B cell (primary cell): Measurements from ENCODE around the gene GBA2. TPM values are rescaled to one million over a fixed set of nuclear protein-coding genes. Genes with fewer than 3 reads are reported as not detected.

Source experiments
- ATAC-seq: fragments of 200-7000 bp; cut with Tn5 transposase; one replicate; pipeline ENCODE4 v1.10.0; 2021; ENCODE audit warnings: low read depth, mild to moderate bottlenecking, moderate number of reproducible peaks, moderate library complexity
- CTCF ChIA-PET: fragments of 350-600 bp; sonication (Branson Sonifier 250); formaldehyde crosslinking; loops from one replicate; lab custom pipeline; 2021; ENCODE audit warnings: antibody characterized with exemption, inconsistent platforms; lab: Charles Lee
- POLR2A ChIA-PET: fragments of 350-600 bp; sonication (Branson Sonifier 250); formaldehyde crosslinking; loops from one replicate; lab custom pipeline; 2021; ENCODE audit warnings: antibody characterized with exemption; lab: Charles Lee
- DNase-seq: peaks from one replicate; pipeline ENCODE4 v3.0.0; 2013
- H2AFZ ChIP-seq: 2 replicates; pipeline ENCODE4 v1.6.1; 2012; ENCODE audit warnings: mild to moderate bottlenecking, low read depth, low read length; ENCODE audit not compliant: insufficient read depth, poor library complexity, severe bottlenecking
- H3K27ac ChIP-seq, 2 donors: 1 replicate in 1 of 2; 2 replicates in 1 of 2; pipeline ENCODE4 v1.5.1; 2012 to 2013; ENCODE audit warnings: low read length in 2 of 2, mild to moderate bottlenecking in 2 of 2, moderate library complexity in 1 of 2
- H3K27me3 ChIP-seq, 4 experiments: fragments of 200-600 bp in 1 of 4; sonication (generic) in 1 of 4; replicated peaks in 1 of 4; 1 replicate in 2 of 4; 2 replicates in 2 of 4; pipeline versions ENCODE4 v1.6.1 to v1.7.0; 2013 to 2016; ENCODE audit warnings: low read length in 3 of 4, mild to moderate bottlenecking in 2 of 4, mixed read lengths in 1 of 4, moderate library complexity in 1 of 4; ENCODE audit not compliant: insufficient read depth in 4 of 4, control insufficient read depth in 3 of 4; ENCODE audit errors: control extremely low read depth in 1 of 4
- H3K36me3 ChIP-seq, 2 experiments: replicated peaks in 1 of 2; 1 replicate in 1 of 2; 2 replicates in 1 of 2; pipeline versions ENCODE4 v1.6.1 to v1.7.1; 2013; ENCODE audit warnings: low read length in 1 of 2; ENCODE audit not compliant: insufficient read depth in 2 of 2, control insufficient read depth in 1 of 2; ENCODE audit errors: control extremely low read depth in 1 of 2, extremely low read depth in 1 of 2
- H3K4me1 ChIP-seq, 2 donors: fragments of 200-600 bp in 1 of 2; sonication (generic) in 1 of 2; 1 replicate in 1 of 2; 2 replicates in 1 of 2; pipeline versions ENCODE4 v1.5.1 to v1.6.1; 2013 to 2017; ENCODE audit warnings: low read length in 2 of 2; ENCODE audit not compliant: control insufficient read depth in 2 of 2, insufficient read depth in 2 of 2
- H3K4me2 ChIP-seq: replicated peaks from 2 replicates; pipeline ENCODE3; 2012; ENCODE audit warnings: mild to moderate bottlenecking, low read depth, low read length; ENCODE audit not compliant: poor library complexity, severe bottlenecking
- H3K4me3 ChIP-seq, 5 experiments: fragments of 200-600 bp in 1 of 5; sonication (generic) in 1 of 5; 1 replicate in 3 of 5; 2 replicates in 2 of 5; pipeline versions ENCODE4 v1.5.1 to v1.7.0; 2011 to 2016; ENCODE audit warnings: low read length in 4 of 5, mild to moderate bottlenecking in 4 of 5, low read depth in 2 of 5, control low read depth in 1 of 5, moderate library complexity in 1 of 5; ENCODE audit not compliant: insufficient read depth in 1 of 5; ENCODE audit errors: control extremely low read depth in 1 of 5, extremely low read depth in 1 of 5
- H3K79me2 ChIP-seq: fragments of 200-600 bp; sonication (generic); one replicate; pipeline ENCODE4 v1.6.0; 2016; ENCODE audit warnings: low read length; ENCODE audit not compliant: control insufficient read depth, insufficient read depth
- H3K9ac ChIP-seq: fragments of 200-600 bp; sonication (generic); 2 replicates; pipeline ENCODE4 v1.6.1; 2017; ENCODE audit warnings: mild to moderate bottlenecking, low read length, moderate library complexity
- H3K9me3 ChIP-seq, 3 donors: one replicate each; pipeline versions ENCODE4 v1.6.1 to v1.7.1; 2013; ENCODE audit warnings: low read length in 2 of 3; ENCODE audit not compliant: control insufficient read depth in 2 of 3, insufficient read depth in 1 of 3; ENCODE audit errors: control extremely low read depth in 1 of 3
- H4K20me1 ChIP-seq: 2 replicates; pipeline ENCODE4 v1.6.0; 2012; ENCODE audit warnings: mild to moderate bottlenecking, low read length; ENCODE audit not compliant: insufficient read depth, control insufficient read depth, poor library complexity, severe bottlenecking
- H3K27ac Mint-ChIP-seq: one replicate; pipeline ENCODE4 v1.8.0; 2021; ENCODE audit warnings: mixed read lengths
- H3K27me3 Mint-ChIP-seq: one replicate; pipeline ENCODE4 v1.8.0; 2021; ENCODE audit warnings: mixed read lengths
- H3K4me1 Mint-ChIP-seq: one replicate; pipeline ENCODE4 v1.8.0; 2021; ENCODE audit warnings: mixed read lengths
- H3K4me3 Mint-ChIP-seq: one replicate; pipeline ENCODE4 v1.8.0; 2021; ENCODE audit warnings: mixed read lengths
- H3K9me3 Mint-ChIP-seq: one replicate; pipeline ENCODE4 v1.8.0; 2022; ENCODE audit warnings: mixed read lengths; ENCODE audit not compliant: insufficient read depth
- EZH2 ChIP-seq: IDR thresholded peaks from 2 replicates; pipeline ENCODE4 v1.6.1; 2012; ENCODE audit warnings: borderline replicate concordance, low read depth, mild to moderate bottlenecking, moderate library complexity, low read length; ENCODE audit not compliant: insufficient read depth, poor library complexity, severe bottlenecking
- WGBS: methylation state at CpG from one replicate; pipeline ENCODE4 v1.1.5; 2013; ENCODE audit warnings: missing lambda C conversion rate; ENCODE audit not compliant: insufficient coverage; 5-methylcytosine and 5-hydroxymethylcytosine counted together
- intact Hi-C: fragments of 100-400 bp; cut with micrococcal nuclease; formaldehyde crosslinking; loops from one replicate; pipeline ENCODE4 v1.10.0; 2022
- polyA plus RNA-seq: library from polyadenylated mRNA; depleted of rRNA; stranded (reverse); fragments of >200 nt; gene quantifications from 2 replicates; pipeline ENCODE4 v1.2.3, GENCODE V29; 2012
- total RNA-seq, 2 donors: library from RNA; stranded (reverse); fragments of 120-200 nt in 1 of 2; gene quantifications; 1 replicate in 1 of 2; 2 replicates in 1 of 2; pipeline versions ENCODE4 v1.2.3 to v1.2.4, GENCODE V29; 2013 to 2022
- TF ChIP-seq, protein P1 (sequence below): fragments of 200-600 bp; IDR thresholded peaks from one replicate; pipeline ENCODE4 v1.8.0; 2022; ENCODE audit warnings: antibody characterized with exemption, mild to moderate bottlenecking

Gene GBA2
- total and polyA plus RNA-seq, 2 donors (not counting 1 experiment from before 2014, with no cell fraction given) = 114 to 137 TPM

DNA sequence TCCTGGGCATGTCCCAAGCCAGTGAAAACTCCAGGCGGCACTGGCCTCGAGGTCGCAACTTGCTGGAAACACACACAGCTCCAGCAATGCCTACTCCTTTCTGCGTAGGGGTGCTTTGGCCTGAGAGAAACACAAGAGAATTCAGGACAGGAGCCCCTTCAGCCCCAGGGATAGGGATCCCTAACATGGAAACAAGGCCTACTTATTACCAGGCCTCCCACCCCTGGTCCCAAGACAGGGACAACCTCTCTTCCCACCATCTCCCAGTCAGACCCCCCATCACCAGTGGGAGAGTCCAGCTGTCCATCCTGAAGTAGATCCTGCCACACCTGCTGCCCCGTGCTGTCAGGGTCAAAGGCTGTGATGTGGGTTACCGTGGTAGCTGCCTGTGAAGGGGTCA lies 8.8 kb downstream of the GBA2 start:
- H3K9ac ChIP-seq = no peak overlapping the region
- Mint-ChIP-seq H3K27ac (no peak overlapping the region), H3K9me3 (no peaks in the 10 kb centered on the region), H3K4me3 (no peak overlapping the region), H3K4me1 (peaks cover 11% of the 10 kb centered on the region), H3K27me3 (no peaks in the 10 kb centered on the region)
- intact Hi-C loops = no loop called here
- 100% methylated on average over 4 of the region's 6 CpGs for WGBS
- DNase-seq (no peak), ATAC-seq (no peak)
- no peak overlapping the region for H2AFZ ChIP-seq
- ChIA-PET POLR2A (interaction anchor here (1.2 kb wide), 1 partner anchor 8 kb away, joined by 3 read pairs; no protein-coding TSS in a partner anchor), CTCF (no interaction called here)
- H3K36me3 ChIP-seq = peaks cover 0 to 92% of the 10 kb centered on the region in 2 experiments
- H3K79me2 ChIP-seq = peaks cover 35% of the 10 kb centered on the region
- no peaks in the 10 kb centered on the region for H3K27me3 ChIP-seq
- no peaks in the 10 kb centered on the region for H3K9me3 ChIP-seq
- H3K27ac ChIP-seq = no peak overlapping the region
- H3K4me3 ChIP-seq = no peak overlapping the region
- peaks cover 0 to 8% of the 10 kb centered on the region in 2 donors for H3K4me1 ChIP-seq
- peaks cover 20% of the 10 kb centered on the region for H4K20me1 ChIP-seq
- TF ChIP-seq, protein P1, sequence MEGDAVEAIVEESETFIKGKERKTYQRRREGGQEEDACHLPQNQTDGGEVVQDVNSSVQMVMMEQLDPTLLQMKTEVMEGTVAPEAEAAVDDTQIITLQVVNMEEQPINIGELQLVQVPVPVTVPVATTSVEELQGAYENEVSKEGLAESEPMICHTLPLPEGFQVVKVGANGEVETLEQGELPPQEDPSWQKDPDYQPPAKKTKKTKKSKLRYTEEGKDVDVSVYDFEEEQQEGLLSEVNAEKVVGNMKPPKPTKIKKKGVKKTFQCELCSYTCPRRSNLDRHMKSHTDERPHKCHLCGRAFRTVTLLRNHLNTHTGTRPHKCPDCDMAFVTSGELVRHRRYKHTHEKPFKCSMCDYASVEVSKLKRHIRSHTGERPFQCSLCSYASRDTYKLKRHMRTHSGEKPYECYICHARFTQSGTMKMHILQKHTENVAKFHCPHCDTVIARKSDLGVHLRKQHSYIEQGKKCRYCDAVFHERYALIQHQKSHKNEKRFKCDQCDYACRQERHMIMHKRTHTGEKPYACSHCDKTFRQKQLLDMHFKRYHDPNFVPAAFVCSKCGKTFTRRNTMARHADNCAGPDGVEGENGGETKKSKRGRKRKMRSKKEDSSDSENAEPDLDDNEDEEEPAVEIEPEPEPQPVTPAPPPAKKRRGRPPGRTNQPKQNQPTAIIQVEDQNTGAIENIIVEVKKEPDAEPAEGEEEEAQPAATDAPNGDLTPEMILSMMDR = no peak
- no peak for TF ChIP-seq EZH2
- H3K4me2 ChIP-seq = no peak overlapping the region

DNA sequence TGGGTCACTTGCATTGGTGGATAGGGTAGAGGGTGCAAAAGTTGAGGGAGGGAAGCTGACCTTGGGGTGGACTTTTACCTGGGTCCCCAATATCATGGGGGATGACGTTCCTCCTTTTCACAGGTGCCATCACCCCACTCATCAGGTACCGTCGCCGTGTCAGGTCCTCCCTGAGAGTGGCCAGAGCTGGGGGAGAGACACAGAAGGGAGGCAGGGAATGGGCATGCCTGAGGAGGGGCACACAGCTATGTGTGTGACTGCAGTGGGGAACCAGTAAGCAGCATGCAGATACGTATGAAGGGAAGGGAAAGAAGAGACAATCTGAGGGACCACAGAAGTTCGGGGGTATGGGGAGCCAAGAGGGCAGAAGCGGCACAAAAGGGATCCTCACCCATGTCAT lies 10.1 kb downstream of the GBA2 start:
- POLR2A ChIA-PET = no interaction called here

More for the DNA sequence above, 10.1 kb downstream of the GBA2 start:
- H3K4me1 Mint-ChIP-seq = peaks cover 9% of the 10 kb centered on the region
- CTCF ChIA-PET = interaction anchor here (1.0 to 9.7 kb wide), 3 partner anchors 8 to 87 kb away, joined by 5 to 142 read pairs (median 20); partner anchors contain the start of genes GBA2 and RGP1
- Histone ChIP-seq H3K4me3 (no peak overlapping the region), H3K4me1 (peaks cover 0 to 8% of the 10 kb centered on the region in 2 donors), H3K36me3 (peaks cover 1 to 92% of the 10 kb centered on the region in 2 experiments), H3K27me3 (no peaks in the 10 kb centered on the region), H4K20me1 (peaks cover 11% of the 10 kb centered on the region), H2AFZ (no peak overlapping the region), H3K9me3 (no peaks in the 10 kb centered on the region), H3K9ac (no peak overlapping the region), H3K27ac (no peak overlapping the region), H3K79me2 (peaks cover 24% of the 10 kb centered on the region), H3K4me2 (no peak overlapping the region)
- 96% methylated on average over 4 of the region's 7 CpGs for WGBS
- no peak for DNase-seq
- H3K9me3 Mint-ChIP-seq = no peaks in the 10 kb centered on the region
- H3K27me3 Mint-ChIP-seq = no peaks in the 10 kb centered on the region
- no peak overlapping the region for H3K27ac Mint-ChIP-seq
- no peak for TF ChIP-seq EZH2
- TF ChIP-seq, protein P1 = no peak
- intact Hi-C loops = loop anchor here (10.0 kb wide), 2 partner anchors 664 to 1726 kb away; partner anchors contain the start of genes FANCG, VCP and ZBTB5
- no peak for ATAC-seq
- H3K4me3 Mint-ChIP-seq = no peak overlapping the region
